ENCODE data around the gene CD48. TPM values are rescaled to one million over a fixed set of nuclear protein-coding genes. Genes with fewer than 3 reads are reported as not detected.

The CD48 gene
- total RNA-seq, 1 experiment from 2014 or later = 0.20 TPM

DNA sequence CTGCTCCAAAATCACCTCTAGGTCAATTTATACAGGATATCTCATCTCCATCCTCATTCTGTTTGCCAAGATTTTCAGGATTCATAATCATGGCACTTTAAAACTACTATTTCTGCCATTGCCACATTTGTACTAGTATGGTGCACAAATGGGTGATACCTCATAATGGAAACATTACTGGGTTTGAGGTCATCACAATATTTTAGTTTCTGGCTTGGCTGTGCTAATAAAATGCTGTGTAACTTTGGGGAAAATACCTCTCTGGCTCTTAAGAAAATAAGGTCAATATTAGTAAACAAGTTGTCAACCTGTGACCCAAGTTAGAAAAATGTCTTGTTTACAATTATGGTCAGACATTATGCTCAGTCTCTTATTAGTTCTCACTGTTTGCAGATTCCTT, 22.7 kb upstream of the CD48 start:
- H3K36me3 ChIP-seq (ENCODE audit: control insufficient read depth in 1 of 2, insufficient read depth in 2 of 2, low read length in 2 of 2) = no peaks in the 10 kb centered on the region
- RAD21 ChIA-PET (ENCODE audit: low non-redundant PET in 1 of 2, low total read pairs in 2 of 2, uncharacterized antibody in 2 of 2, unreplicated experiment in 2 of 2) = no interaction called here
- no peak overlapping the region for H3K4me3 ChIP-seq (replicated peaks in 1 of 2; ENCODE audit: low read depth in 1 of 2, low read length in 2 of 2)
- H3K4me1 ChIP-seq (ENCODE audit: control insufficient read depth in 1 of 2, insufficient read depth in 2 of 2, low read length in 2 of 2) = peaks cover 0 to 4% of the 10 kb centered on the region in 2 experiments; a peak in 1 of 4 replicates
- H3K27me3 ChIP-seq (ENCODE audit: insufficient read depth, low read length) = no peaks in the 10 kb centered on the region
- no peak overlapping the region for H3K27ac ChIP-seq (ENCODE audit: low read depth, low read length)
- H3K9me3 ChIP-seq (ENCODE audit: control insufficient read depth in 1 of 2, insufficient read depth in 1 of 2, low read depth in 1 of 2, low read length in 2 of 2) = no peaks in the 10 kb centered on the region
- H3K9ac ChIP-seq (ENCODE audit: low read length) = no peak overlapping the region
- no peak for TF ChIP-seq ELF1 (IDR thresholded peaks at IDR 0.05; ENCODE audit: borderline replicate concordance, low read depth)
- TF ChIP-seq ZFX (IDR thresholded peaks at IDR 0.05) = no peak
- TF ChIP-seq, protein P1, sequence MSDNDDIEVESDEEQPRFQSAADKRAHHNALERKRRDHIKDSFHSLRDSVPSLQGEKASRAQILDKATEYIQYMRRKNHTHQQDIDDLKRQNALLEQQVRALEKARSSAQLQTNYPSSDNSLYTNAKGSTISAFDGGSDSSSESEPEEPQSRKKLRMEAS (IDR thresholded peaks at IDR 0.05) = no peak
- TF ChIP-seq EZH2 (IDR thresholded peaks at IDR 0.05) = no peak
- no peak for TF ChIP-seq SIN3A (IDR thresholded peaks at IDR 0.05; ENCODE audit: low read depth)
- no peak for TF ChIP-seq POLR2A (IDR thresholded peaks at IDR 0.05; ENCODE audit: borderline replicate concordance, extremely low read depth, insufficient read depth, insufficient read length)
- TF ChIP-seq ZNF274 (IDR thresholded peaks at IDR 0.05; ENCODE audit: low read depth, low read length) = no peak
- TF ChIP-seq RAD21 (IDR thresholded peaks at IDR 0.05; ENCODE audit: low read depth) = no peak
- TF ChIP-seq CEBPB (IDR thresholded peaks at IDR 0.05; ENCODE audit: low read depth) = no peak
- TF ChIP-seq, protein P2, sequence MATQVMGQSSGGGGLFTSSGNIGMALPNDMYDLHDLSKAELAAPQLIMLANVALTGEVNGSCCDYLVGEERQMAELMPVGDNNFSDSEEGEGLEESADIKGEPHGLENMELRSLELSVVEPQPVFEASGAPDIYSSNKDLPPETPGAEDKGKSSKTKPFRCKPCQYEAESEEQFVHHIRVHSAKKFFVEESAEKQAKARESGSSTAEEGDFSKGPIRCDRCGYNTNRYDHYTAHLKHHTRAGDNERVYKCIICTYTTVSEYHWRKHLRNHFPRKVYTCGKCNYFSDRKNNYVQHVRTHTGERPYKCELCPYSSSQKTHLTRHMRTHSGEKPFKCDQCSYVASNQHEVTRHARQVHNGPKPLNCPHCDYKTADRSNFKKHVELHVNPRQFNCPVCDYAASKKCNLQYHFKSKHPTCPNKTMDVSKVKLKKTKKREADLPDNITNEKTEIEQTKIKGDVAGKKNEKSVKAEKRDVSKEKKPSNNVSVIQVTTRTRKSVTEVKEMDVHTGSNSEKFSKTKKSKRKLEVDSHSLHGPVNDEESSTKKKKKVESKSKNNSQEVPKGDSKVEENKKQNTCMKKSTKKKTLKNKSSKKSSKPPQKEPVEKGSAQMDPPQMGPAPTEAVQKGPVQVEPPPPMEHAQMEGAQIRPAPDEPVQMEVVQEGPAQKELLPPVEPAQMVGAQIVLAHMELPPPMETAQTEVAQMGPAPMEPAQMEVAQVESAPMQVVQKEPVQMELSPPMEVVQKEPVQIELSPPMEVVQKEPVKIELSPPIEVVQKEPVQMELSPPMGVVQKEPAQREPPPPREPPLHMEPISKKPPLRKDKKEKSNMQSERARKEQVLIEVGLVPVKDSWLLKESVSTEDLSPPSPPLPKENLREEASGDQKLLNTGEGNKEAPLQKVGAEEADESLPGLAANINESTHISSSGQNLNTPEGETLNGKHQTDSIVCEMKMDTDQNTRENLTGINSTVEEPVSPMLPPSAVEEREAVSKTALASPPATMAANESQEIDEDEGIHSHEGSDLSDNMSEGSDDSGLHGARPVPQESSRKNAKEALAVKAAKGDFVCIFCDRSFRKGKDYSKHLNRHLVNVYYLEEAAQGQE (IDR thresholded peaks at IDR 0.05; ENCODE audit: low read depth) = no peak
- TF ChIP-seq, protein P3, sequence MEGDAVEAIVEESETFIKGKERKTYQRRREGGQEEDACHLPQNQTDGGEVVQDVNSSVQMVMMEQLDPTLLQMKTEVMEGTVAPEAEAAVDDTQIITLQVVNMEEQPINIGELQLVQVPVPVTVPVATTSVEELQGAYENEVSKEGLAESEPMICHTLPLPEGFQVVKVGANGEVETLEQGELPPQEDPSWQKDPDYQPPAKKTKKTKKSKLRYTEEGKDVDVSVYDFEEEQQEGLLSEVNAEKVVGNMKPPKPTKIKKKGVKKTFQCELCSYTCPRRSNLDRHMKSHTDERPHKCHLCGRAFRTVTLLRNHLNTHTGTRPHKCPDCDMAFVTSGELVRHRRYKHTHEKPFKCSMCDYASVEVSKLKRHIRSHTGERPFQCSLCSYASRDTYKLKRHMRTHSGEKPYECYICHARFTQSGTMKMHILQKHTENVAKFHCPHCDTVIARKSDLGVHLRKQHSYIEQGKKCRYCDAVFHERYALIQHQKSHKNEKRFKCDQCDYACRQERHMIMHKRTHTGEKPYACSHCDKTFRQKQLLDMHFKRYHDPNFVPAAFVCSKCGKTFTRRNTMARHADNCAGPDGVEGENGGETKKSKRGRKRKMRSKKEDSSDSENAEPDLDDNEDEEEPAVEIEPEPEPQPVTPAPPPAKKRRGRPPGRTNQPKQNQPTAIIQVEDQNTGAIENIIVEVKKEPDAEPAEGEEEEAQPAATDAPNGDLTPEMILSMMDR (IDR thresholded peaks at IDR 0.05 in 2 of 3, conservative IDR thresholded peaks at IDR 0.05 in 1 of 3; ENCODE audit: borderline replicate concordance in 1 of 3, insufficient read depth in 1 of 3, low read depth in 2 of 3, low read length in 2 of 3) = no peak
- no peak for TF ChIP-seq CBX3 (IDR thresholded peaks at IDR 0.05; ENCODE audit: low read depth)
- TF ChIP-seq YY1 (IDR thresholded peaks at IDR 0.05; ENCODE audit: extremely low read depth, insufficient replicate concordance, low read depth, low read length) = no peak
- TF ChIP-seq TCF7L2 (IDR thresholded peaks at IDR 0.05; ENCODE audit: borderline replicate concordance, extremely low read depth, insufficient read depth, insufficient read length) = no peak
- TF ChIP-seq, protein P4, sequence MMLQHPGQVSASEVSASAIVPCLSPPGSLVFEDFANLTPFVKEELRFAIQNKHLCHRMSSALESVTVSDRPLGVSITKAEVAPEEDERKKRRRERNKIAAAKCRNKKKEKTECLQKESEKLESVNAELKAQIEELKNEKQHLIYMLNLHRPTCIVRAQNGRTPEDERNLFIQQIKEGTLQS (IDR thresholded peaks at IDR 0.05) = no peak
- TF ChIP-seq, protein P5, sequence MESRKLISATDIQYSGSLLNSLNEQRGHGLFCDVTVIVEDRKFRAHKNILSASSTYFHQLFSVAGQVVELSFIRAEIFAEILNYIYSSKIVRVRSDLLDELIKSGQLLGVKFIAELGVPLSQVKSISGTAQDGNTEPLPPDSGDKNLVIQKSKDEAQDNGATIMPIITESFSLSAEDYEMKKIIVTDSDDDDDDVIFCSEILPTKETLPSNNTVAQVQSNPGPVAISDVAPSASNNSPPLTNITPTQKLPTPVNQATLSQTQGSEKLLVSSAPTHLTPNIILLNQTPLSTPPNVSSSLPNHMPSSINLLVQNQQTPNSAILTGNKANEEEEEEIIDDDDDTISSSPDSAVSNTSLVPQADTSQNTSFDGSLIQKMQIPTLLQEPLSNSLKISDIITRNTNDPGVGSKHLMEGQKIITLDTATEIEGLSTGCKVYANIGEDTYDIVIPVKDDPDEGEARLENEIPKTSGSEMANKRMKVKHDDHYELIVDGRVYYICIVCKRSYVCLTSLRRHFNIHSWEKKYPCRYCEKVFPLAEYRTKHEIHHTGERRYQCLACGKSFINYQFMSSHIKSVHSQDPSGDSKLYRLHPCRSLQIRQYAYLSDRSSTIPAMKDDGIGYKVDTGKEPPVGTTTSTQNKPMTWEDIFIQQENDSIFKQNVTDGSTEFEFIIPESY (IDR thresholded peaks at IDR 0.05; ENCODE audit: extremely low read depth, insufficient replicate concordance, low read length) = no peak
- no peak for TF ChIP-seq FOSL1 (IDR thresholded peaks at IDR 0.05; ENCODE audit: low read depth)
- no peak for TF ChIP-seq EGR1 (IDR thresholded peaks at IDR 0.05; ENCODE audit: low read depth)
- no peak for TF ChIP-seq POLR2AphosphoS5 (IDR thresholded peaks at IDR 0.05; ENCODE audit: low read depth, low read length)
- no peak for TF ChIP-seq EZH2phosphoT487 (IDR thresholded peaks at IDR 0.05; ENCODE audit: borderline replicate concordance)
- no TSS peak for BruUV-seq (replicated peaks)
- POLR2A ChIA-PET = no interaction called here
- DNase-seq (ENCODE audit: low read depth, low spot score) (no peak), ATAC-seq (no peak)
- no peaks in the 10 kb centered on the region for H4K20me1 ChIP-seq (ENCODE audit: insufficient read depth)
- intact Hi-C loops (cut with micrococcal nuclease) = no loop called here
- H3K79me2 ChIP-seq (ENCODE audit: insufficient read depth, low read length) = no peaks in the 10 kb centered on the region
- H2AFZ ChIP-seq (ENCODE audit: low read depth, low read length, poor library complexity, severe bottlenecking) = no peak overlapping the region
- H3K4me2 ChIP-seq (ENCODE audit: low read length) = no peak overlapping the region
- CTCF ChIA-PET = no interaction called here
- H3K9me2 ChIP-seq (ENCODE audit: insufficient read depth) = no peaks in the 10 kb centered on the region
